GM06990 (cell line): ENCODE results near the gene SEMA4C.

Source experiments
- DNase-seq: peaks from one replicate; pipeline ENCODE4 v3.0.0-alpha.2; 2011; ENCODE audit not compliant: insufficient read length; ENCODE audit errors: extremely low read depth
- H3K27me3 ChIP-seq: replicated peaks from 2 replicates; pipeline ENCODE4 v1.6.0; 2011; ENCODE audit warnings: low read length; ENCODE audit not compliant: control insufficient read depth, insufficient read depth
- H3K36me3 ChIP-seq: 2 replicates; pipeline ENCODE4 v1.5.1; 2011; ENCODE audit warnings: low read length; ENCODE audit not compliant: control insufficient read depth, insufficient read depth
- H3K4me3 ChIP-seq: replicated peaks from 2 replicates; pipeline ENCODE4 v1.5.1; 2011; ENCODE audit warnings: low read depth, mild to moderate bottlenecking, control low read depth, low read length
- CTCF ChIP-seq: IDR thresholded peaks from 2 replicates; pipeline ENCODE4 v1.5.1; 2011; ENCODE audit warnings: low read length, control low read depth, mild to moderate bottlenecking, inconsistent platforms; ENCODE audit not compliant: insufficient read depth, poor library complexity, severe bottlenecking

SEMA4C gene

GRCh38 chr2:96885432-96886347 is 15.8 kb upstream of the SEMA4C start:
- no peak for DNase-seq
- Histone ChIP-seq H3K27me3 (no peaks in the 10 kb centered on the region; the same call in none of the 2 replicates), H3K36me3 (no peaks in the 10 kb centered on the region), H3K4me3 (no peak overlapping the region)
- TF ChIP-seq CTCF: no peak

- no peak for DNase-seq
- no peaks in the 10 kb centered on the region; the same call in none of the 2 replicates for H3K27me3 ChIP-seq
- H3K36me3 ChIP-seq: no peaks in the 10 kb centered on the region
- no peak overlapping the region for H3K4me3 ChIP-seq
- no peak for TF ChIP-seq CTCF
These were observed 14.6 kb upstream of the SEMA4C start for GRCh38 chr2:96884299-96885094.

GRCh38 chr2:96883306-96883705 is 13.4 kb upstream of the SEMA4C start:
- Histone ChIP-seq H3K4me3 (no peak overlapping the region), H3K36me3 (no peaks in the 10 kb centered on the region), H3K27me3 (no peaks in the 10 kb centered on the region; the same call in none of the 2 replicates)
- DNase-seq: no peak
- no peak for TF ChIP-seq CTCF

DNA sequence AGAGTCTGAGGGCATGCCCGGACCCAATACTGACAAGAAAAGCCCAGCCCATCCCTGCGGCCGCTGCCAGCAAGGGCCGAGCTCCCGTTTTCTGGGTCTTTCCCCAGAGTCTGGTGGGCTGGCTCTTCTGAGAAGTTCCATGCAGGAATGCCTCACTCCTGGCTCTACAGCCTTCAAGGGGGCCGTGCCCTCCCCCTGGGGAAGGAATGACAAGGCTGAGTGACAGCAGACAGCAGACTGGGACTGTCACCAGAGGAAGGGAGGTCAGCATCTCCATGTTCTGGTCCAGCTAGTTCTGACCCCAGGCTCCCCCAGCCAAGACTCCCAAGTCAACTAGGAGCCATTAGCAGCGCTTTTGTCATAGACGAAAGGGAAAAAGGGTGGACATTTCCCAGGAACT is 13.0 kb upstream of the SEMA4C start:
- no peak for TF ChIP-seq CTCF
- Histone ChIP-seq H3K36me3 (no peaks in the 10 kb centered on the region), H3K4me3 (no peak overlapping the region), H3K27me3 (no peaks in the 10 kb centered on the region; the same call in 1 of the 2 replicates)
- no peak for DNase-seq

DNA sequence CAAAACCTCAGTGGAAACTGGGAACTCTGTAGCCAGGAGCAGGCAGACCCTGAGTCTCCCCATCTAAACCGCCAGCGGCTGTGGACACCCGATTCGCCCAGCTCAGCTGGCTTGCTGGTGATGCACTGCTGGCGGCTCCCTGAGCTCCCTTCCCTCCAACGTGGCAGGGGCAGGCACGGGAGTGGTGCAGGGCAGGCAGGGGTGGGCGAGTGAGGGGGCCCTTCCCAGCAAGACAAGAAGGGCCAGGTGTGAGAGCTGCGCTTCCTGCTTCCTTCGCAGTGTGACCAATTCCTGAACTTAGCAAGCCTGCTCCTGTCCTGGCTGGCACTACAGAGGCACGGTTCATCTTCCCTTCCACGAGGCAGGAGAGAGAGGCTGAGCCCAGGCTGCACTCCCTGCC is 12.3 kb upstream of the SEMA4C start:
- Histone ChIP-seq H3K36me3 (no peaks in the 10 kb centered on the region), H3K4me3 (no peak overlapping the region), H3K27me3 (no peaks in the 10 kb centered on the region; the same call in 1 of the 2 replicates)
- TF ChIP-seq CTCF: no peak
- no peak for DNase-seq
